IgD-negative memory B cell (primary cell): ENCODE results near the gene BRD9. TPM values are rescaled to one million over a fixed set of nuclear protein-coding genes. Genes with fewer than 3 reads are reported as not detected.
"Not testable (repeated sequence)": the region's sequence is repeated elsewhere in the genome, so short reads cannot be mapped to it uniquely, and the experiment has no call there.

Experiments used
- H3K27ac Mint-ChIP-seq, 3 donors: one replicate each; pipeline ENCODE4 v1.8.0; 2020 to 2022; ENCODE audit warnings: mild to moderate bottlenecking in 3 of 3, mixed read lengths in 3 of 3, moderate library complexity in 1 of 3
- H3K27me3 Mint-ChIP-seq: one replicate; pipeline ENCODE4 v1.8.0; 2021; ENCODE audit warnings: mixed read lengths
- H3K36me3 Mint-ChIP-seq: one replicate; pipeline ENCODE4 v1.8.0; 2020; ENCODE audit warnings: mild to moderate bottlenecking, mixed read lengths
- H3K4me1 Mint-ChIP-seq, 3 donors: one replicate each; pipeline ENCODE4 v1.8.0; 2020 to 2022; ENCODE audit warnings: mixed read lengths in 3 of 3, mild to moderate bottlenecking in 1 of 3
- H3K4me3 Mint-ChIP-seq, 4 donors: one replicate each; pipeline ENCODE4 v1.8.0; 2020 to 2022; ENCODE audit warnings: mild to moderate bottlenecking in 4 of 4, mixed read lengths in 4 of 4, moderate library complexity in 3 of 4
- H3K9me3 Mint-ChIP-seq, 3 donors: one replicate each; pipeline ENCODE4 v1.8.0; 2020 to 2021; ENCODE audit warnings: mixed read lengths in 3 of 3, mild to moderate bottlenecking in 1 of 3
- polyA plus RNA-seq: library from polyadenylated mRNA; unstranded; fragments of 300-500 nt; fragmentation: Illumina TruSeq; gene quantifications from one replicate; pipeline ENCODE4 v1.2.3, GENCODE V29; 2021

Gene BRD9
- polyA plus RNA-seq, 1 donor from 2014 or later: 19.3 TPM

- not testable (repeated sequence) for H3K36me3 Mint-ChIP-seq, H3K4me3 Mint-ChIP-seq, H3K27ac Mint-ChIP-seq, H3K9me3 Mint-ChIP-seq, H3K27me3 Mint-ChIP-seq, H3K4me1 Mint-ChIP-seq
Measured at GRCh38 chr5:825544-825943, 67.1 kb downstream of the BRD9 start.

- Mint-ChIP-seq H3K9me3 (peaks cover 0 to 2% (median 0%) of the 10 kb centered on the region in 3 donors), H3K36me3 (no peaks in the 10 kb centered on the region), H3K4me3 (no peak overlapping the region), H3K27me3 (peaks cover 6% of the 10 kb centered on the region), H3K27ac (no peak overlapping the region), H3K4me1 (no peaks in the 10 kb centered on the region)
Measured at GRCh38 chr5:821504-821903, 71.1 kb downstream of the BRD9 start.

GRCh38 chr5:820245-820644 lies 72.4 kb downstream of the BRD9 start:
- Mint-ChIP-seq H3K27ac (no peak overlapping the region), H3K9me3 (peaks cover 0 to 5% (median 2%) of the 10 kb centered on the region in 3 donors), H3K36me3 (no peaks in the 10 kb centered on the region), H3K27me3 (peaks cover 6% of the 10 kb centered on the region), H3K4me1 (no peaks in the 10 kb centered on the region), H3K4me3 (no peak overlapping the region)

- no peaks in the 10 kb centered on the region for H3K36me3 Mint-ChIP-seq
- no peaks in the 10 kb centered on the region for H3K4me1 Mint-ChIP-seq
- peaks cover 0 to 5% (median 2%) of the 10 kb centered on the region in 3 donors for H3K9me3 Mint-ChIP-seq
- no peak overlapping the region for H3K27ac Mint-ChIP-seq
- H3K27me3 Mint-ChIP-seq: peaks cover 6% of the 10 kb centered on the region
- H3K4me3 Mint-ChIP-seq: no peak overlapping the region
Measured at GRCh38 chr5:819078-819477, 73.5 kb downstream of the BRD9 start.

- Mint-ChIP-seq H3K9me3 (peaks cover 0 to 5% (median 2%) of the 10 kb centered on the region in 3 donors), H3K4me1 (no peaks in the 10 kb centered on the region), H3K4me3 (no peak overlapping the region)
Measured at GRCh38 chr5:816176-816575, 76.4 kb downstream of the BRD9 start.

DNA sequence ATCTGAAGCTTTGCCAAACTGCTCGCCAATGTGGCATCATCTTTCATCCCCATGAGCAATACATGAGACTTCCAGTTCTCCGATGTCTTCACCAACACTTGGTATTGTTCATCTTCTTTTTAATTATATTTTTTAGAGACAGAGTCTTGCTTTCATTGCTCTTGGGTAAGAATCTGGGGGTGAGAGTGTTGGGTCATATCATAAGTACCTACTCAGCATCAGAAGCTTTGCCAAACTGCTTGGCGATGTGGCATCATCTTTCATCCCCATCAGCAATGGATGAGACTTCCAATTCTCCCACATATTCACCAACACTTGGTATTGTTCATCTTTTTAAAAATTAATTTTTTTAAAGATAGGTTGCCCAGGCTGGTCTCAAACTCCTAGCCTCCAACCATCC lies 77.2 kb downstream of the BRD9 start:
- H3K27ac Mint-ChIP-seq: no peak overlapping the region
- peaks cover 3% of the 10 kb centered on the region for H3K27me3 Mint-ChIP-seq
- peaks cover 0 to 5% (median 2%) of the 10 kb centered on the region in 3 donors for H3K9me3 Mint-ChIP-seq
- H3K4me1 Mint-ChIP-seq: no peaks in the 10 kb centered on the region
- H3K36me3 Mint-ChIP-seq: no peaks in the 10 kb centered on the region
- H3K4me3 Mint-ChIP-seq: no peak overlapping the region

More at GRCh38 chr5:816176-816575, 76.4 kb downstream of the BRD9 start:
- Mint-ChIP-seq H3K36me3 (no peaks in the 10 kb centered on the region), H3K27me3 (peaks cover 6% of the 10 kb centered on the region), H3K27ac (no peak overlapping the region)

Other genes with a start within 250 kb of the BRD9 start
- gene TPPP, start 199.4 kb downstream of the BRD9 start, polyA plus RNA-seq: not detected
- not detected for gene ZDHHC11B, start 108.1 kb downstream of the BRD9 start, polyA plus RNA-seq
- gene ZDHHC11, start 41.8 kb downstream of the BRD9 start, polyA plus RNA-seq: not detected
- gene TRIP13, start 83 bp upstream of the BRD9 start, polyA plus RNA-seq: 1.6 TPM
- gene NKD2, start 116.0 kb upstream of the BRD9 start, polyA plus RNA-seq: not detected
- 10.9 TPM for gene SLC12A7, start 219.3 kb upstream of the BRD9 start, polyA plus RNA-seq